OCI-LY1 (cell line): ENCODE results near the gene FHOD3.

ENCODE experiments used
- EZH2 ChIP-seq: fragments of 200-600 bp; sonication (generic), shearing (Covaris generic); IDR thresholded peaks from 2 replicates; pipeline ENCODE4 v1.8.0; 2017; ENCODE audit warnings: borderline replicate concordance, mixed run types, mild to moderate bottlenecking, antibody characterized with exemption, low read length, moderate library complexity, mixed read lengths
- TF ChIP-seq, protein P1 (sequence below): fragments of 200-600 bp; sonication (generic), shearing (Covaris generic); IDR thresholded peaks from 2 replicates; pipeline ENCODE4 v1.5.1; 2017; ENCODE audit warnings: mild to moderate bottlenecking, antibody characterized with exemption, low read length, moderate library complexity, mixed read lengths

DNA sequence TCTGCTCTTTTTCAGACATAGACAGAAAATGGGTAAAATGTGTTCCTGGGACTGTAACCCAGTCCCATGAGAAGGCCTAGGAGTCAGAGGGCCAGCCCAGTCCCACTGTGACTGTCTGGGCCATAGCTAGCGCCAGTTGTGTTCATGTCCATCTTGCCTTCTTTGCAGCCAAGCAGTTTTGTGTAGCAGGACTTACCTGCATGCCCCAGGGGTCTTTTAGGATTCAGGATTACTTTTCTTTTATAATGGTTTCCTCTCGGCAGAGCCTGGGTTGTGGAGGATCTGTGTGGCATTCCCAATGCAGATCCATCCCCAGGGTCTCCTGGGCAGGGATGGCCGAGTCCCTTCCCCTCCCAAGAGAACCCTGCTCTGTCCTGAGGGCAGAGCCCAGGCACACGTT, 90.8 kb downstream of the FHOD3 start:
- TF ChIP-seq, protein P1, sequence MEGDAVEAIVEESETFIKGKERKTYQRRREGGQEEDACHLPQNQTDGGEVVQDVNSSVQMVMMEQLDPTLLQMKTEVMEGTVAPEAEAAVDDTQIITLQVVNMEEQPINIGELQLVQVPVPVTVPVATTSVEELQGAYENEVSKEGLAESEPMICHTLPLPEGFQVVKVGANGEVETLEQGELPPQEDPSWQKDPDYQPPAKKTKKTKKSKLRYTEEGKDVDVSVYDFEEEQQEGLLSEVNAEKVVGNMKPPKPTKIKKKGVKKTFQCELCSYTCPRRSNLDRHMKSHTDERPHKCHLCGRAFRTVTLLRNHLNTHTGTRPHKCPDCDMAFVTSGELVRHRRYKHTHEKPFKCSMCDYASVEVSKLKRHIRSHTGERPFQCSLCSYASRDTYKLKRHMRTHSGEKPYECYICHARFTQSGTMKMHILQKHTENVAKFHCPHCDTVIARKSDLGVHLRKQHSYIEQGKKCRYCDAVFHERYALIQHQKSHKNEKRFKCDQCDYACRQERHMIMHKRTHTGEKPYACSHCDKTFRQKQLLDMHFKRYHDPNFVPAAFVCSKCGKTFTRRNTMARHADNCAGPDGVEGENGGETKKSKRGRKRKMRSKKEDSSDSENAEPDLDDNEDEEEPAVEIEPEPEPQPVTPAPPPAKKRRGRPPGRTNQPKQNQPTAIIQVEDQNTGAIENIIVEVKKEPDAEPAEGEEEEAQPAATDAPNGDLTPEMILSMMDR, result no peak
- TF ChIP-seq EZH2, result no peak
